Gastroesophageal sphincter (tissue), 4 donors: Measurements from ENCODE around the gene AFG1L. TPM values are rescaled to one million over a fixed set of nuclear protein-coding genes. Genes with fewer than 3 reads are reported as not detected.

Experiments used
- ATAC-seq: fragments of 150-250 bp; one replicate; pipeline ENCODE4 v1.9.1; 2016; ENCODE audit warnings: mild to moderate bottlenecking, moderate library complexity
- H3K27ac ChIP-seq, 4 donors: fragments of 200-600 bp; sonication (generic) in 3 of 4; 1 replicate in 3 of 4; 2 replicates in 1 of 4; pipeline ENCODE4 v1.5.1; 2016 to 2019
- H3K27me3 ChIP-seq: fragments of 200-600 bp; sonication (generic); one replicate; pipeline ENCODE4 v1.5.1; 2019
- H3K36me3 ChIP-seq, 2 donors: fragments of 200-600 bp; sonication (generic); one replicate each; pipeline ENCODE4 v1.5.1; 2019; ENCODE audit warnings: control low read depth in 1 of 2
- H3K4me1 ChIP-seq, 3 donors: fragments of 200-600 bp; sonication (generic); 1 replicate in 2 of 3; 2 replicates in 1 of 3; pipeline ENCODE4 v1.5.1; 2016 to 2019; ENCODE audit warnings: control low read depth in 2 of 3
- H3K4me3 ChIP-seq, 2 donors: fragments of 200-600 bp; sonication (generic); one replicate each; pipeline ENCODE4 v1.5.1; 2019; ENCODE audit warnings: mild to moderate bottlenecking in 1 of 2, moderate library complexity in 1 of 2
- H3K9me3 ChIP-seq, 3 donors: fragments of 200-600 bp; sonication (generic); one replicate each; pipeline ENCODE4 v1.5.1; 2017 to 2019; ENCODE audit warnings: control low read depth in 2 of 3
- CTCF ChIP-seq, 4 experiments: fragments of 200-600 bp in 2 of 4; fragments of 450-650 bp in 2 of 4; sonication (generic) in 1 of 4; IDR thresholded peaks; one replicate each; pipeline ENCODE4 v1.5.1; 2017 to 2019; ENCODE audit warnings: antibody characterized with exemption in 4 of 4, mild to moderate bottlenecking in 2 of 4, moderate library complexity in 2 of 4
- EP300 ChIP-seq: sonication (generic); formaldehyde crosslinking; IDR thresholded peaks from one replicate; pipeline ENCODE4 v1.6.1; 2017; ENCODE audit warnings: antibody characterized with exemption, mild to moderate bottlenecking
- POLR2A ChIP-seq, 2 donors: fragments of 450-650 bp; IDR thresholded peaks; one replicate each; pipeline ENCODE4 v1.6.1; 2017; ENCODE audit warnings: antibody characterized with exemption in 2 of 2, mild to moderate bottlenecking in 2 of 2, moderate library complexity in 1 of 2
- POLR2AphosphoS5 ChIP-seq: sonication (generic); formaldehyde crosslinking; IDR thresholded peaks from one replicate; pipeline ENCODE4 v1.6.1; 2017; ENCODE audit warnings: antibody characterized with exemption
- WGBS, 2 donors: methylation state at CpG; one replicate each; pipeline ENCODE4 v1.1.5; 2018; ENCODE audit warnings: low coverage in 1 of 2; 5-methylcytosine and 5-hydroxymethylcytosine counted together
- total RNA-seq, 4 donors: library from RNA; depleted of rRNA; stranded (reverse); fragments of >200 nt; gene quantifications; one replicate each; pipeline ENCODE4 v1.1.0, GENCODE V29; 2016

Gene AFG1L
- total RNA-seq, 4 donors from 2014 or later, result 1.6 to 7.6 (median 5.7) TPM

- ATAC-seq, result no peak
- Histone ChIP-seq H3K4me3 (no peak overlapping the region), H3K27me3 (no peaks in the 10 kb centered on the region), H3K27ac (no peak overlapping the region), H3K4me1 (no peaks in the 10 kb centered on the region), H3K36me3 (peaks cover 0 to 23% of the 10 kb centered on the region in 2 donors), H3K9me3 (no peaks in the 10 kb centered on the region)
- 96 to 100% methylated on average over 2 of the region's 2 CpGs for WGBS, 2 donors
- no peak for TF ChIP-seq POLR2A (IDR thresholded peaks at IDR 0.05)
- no peak for TF ChIP-seq CTCF (IDR thresholded peaks at IDR 0.05)
- no peak for TF ChIP-seq EP300
- no peak for TF ChIP-seq POLR2AphosphoS5
These were observed 61.0 kb downstream of the AFG1L start for GRCh38 chr6:108355890-108356289.

- H3K36me3 ChIP-seq, result peaks cover 0 to 23% of the 10 kb centered on the region in 2 donors
- H3K27me3 ChIP-seq, result no peaks in the 10 kb centered on the region
- no peak overlapping the region for H3K27ac ChIP-seq
- H3K9me3 ChIP-seq, result no peaks in the 10 kb centered on the region
- H3K4me1 ChIP-seq, result no peaks in the 10 kb centered on the region
- ATAC-seq, result no peak
- no peak for TF ChIP-seq EP300
- TF ChIP-seq POLR2A (IDR thresholded peaks at IDR 0.05), result no peak
- no peak for TF ChIP-seq POLR2AphosphoS5
- no peak for TF ChIP-seq CTCF (IDR thresholded peaks at IDR 0.05)
- WGBS, 2 donors, result 81 to 95% methylated on average over 4 to 5 of the region's 5 CpGs
- no peak overlapping the region for H3K4me3 ChIP-seq
These were observed 65.3 kb downstream of the AFG1L start for GRCh38 chr6:108359901-108360882.

- 100% methylated on average over 1 of the region's 2 CpGs; no CpG with 5 or more reads in 1 of the 2 donors for WGBS, 2 donors
These were observed 66.1 kb downstream of the AFG1L start for GRCh38 chr6:108360919-108361311.

GRCh38 chr6:108361312-108361932 is 66.6 kb downstream of the AFG1L start:
- TF ChIP-seq EP300, result no peak
- no peak for TF ChIP-seq POLR2AphosphoS5
- TF ChIP-seq CTCF (IDR thresholded peaks at IDR 0.05), result no peak
- TF ChIP-seq POLR2A (IDR thresholded peaks at IDR 0.05), result no peak
- H3K4me1 ChIP-seq, result no peaks in the 10 kb centered on the region
- H3K9me3 ChIP-seq, result no peaks in the 10 kb centered on the region
- H3K27me3 ChIP-seq, result no peaks in the 10 kb centered on the region
- H3K27ac ChIP-seq, result no peak overlapping the region
- WGBS, 2 donors, result 71 to 95% methylated on average over 5 of the region's 5 CpGs
- H3K36me3 ChIP-seq, result peaks cover 0 to 23% of the 10 kb centered on the region in 2 donors
- no peak for ATAC-seq
- H3K4me3 ChIP-seq, result no peak overlapping the region

More at GRCh38 chr6:108360919-108361311, 66.1 kb downstream of the AFG1L start:
- H3K4me3 ChIP-seq, result no peak overlapping the region
- H3K36me3 ChIP-seq, result peaks cover 0 to 23% of the 10 kb centered on the region in 2 donors
- ATAC-seq, result no peak
- H3K9me3 ChIP-seq, result no peaks in the 10 kb centered on the region
- H3K4me1 ChIP-seq, result no peaks in the 10 kb centered on the region
- no peaks in the 10 kb centered on the region for H3K27me3 ChIP-seq
- no peak for TF ChIP-seq POLR2AphosphoS5
- no peak for TF ChIP-seq EP300
- TF ChIP-seq CTCF (IDR thresholded peaks at IDR 0.05), result no peak
- TF ChIP-seq POLR2A (IDR thresholded peaks at IDR 0.05), result no peak
- H3K27ac ChIP-seq, result no peak overlapping the region
